ENCODE results near the gene TRIM13. TPM values are rescaled to one million over a fixed set of nuclear protein-coding genes. Genes with fewer than 3 reads are reported as not detected.

Gene TRIM13
- total and polyA plus RNA-seq, 2 of the 8 experiments (the other 6 are each of a cell fraction or from before 2014, with no cell fraction given): 21.2 to 31.5 TPM

- Histone ChIP-seq H2BK120ac (replicated peaks; ENCODE audit: low read depth, low read length) (no peak overlapping the region), H2BK20ac (ENCODE audit: low read length) (no peak overlapping the region), H3K79me1 (ENCODE audit: low read depth, low read length) (no peaks in the 10 kb centered on the region; the same call in 1 of the 2 replicates), H4K91ac (replicated peaks; ENCODE audit: insufficient read length, low read length) (no peak overlapping the region), H3K4me3 (ENCODE audit: extremely low read depth in 1 of 4, insufficient read depth in 2 of 4, low read depth in 3 of 4, low read length in 4 of 4) (no peak overlapping the region), H3K4me2 (ENCODE audit: insufficient read depth in 1 of 2, low read depth in 2 of 2, low read length in 2 of 2) (no peak overlapping the region), H4K8ac (ENCODE audit: extremely low read depth, insufficient read depth, low read length) (no peak overlapping the region), H3K27me3 (replicated peaks in 1 of 4; ENCODE audit: control insufficient read depth in 3 of 4, extremely low read depth in 1 of 4, insufficient read depth in 3 of 4, low read length in 3 of 4) (no peaks in the 10 kb centered on the region), H2BK15ac (ENCODE audit: low read length) (no peak overlapping the region), H3K9me3 (ENCODE audit: insufficient read depth in 2 of 2, low read depth in 1 of 2, low read length in 1 of 2) (no peaks in the 10 kb centered on the region), H3K36me3 (ENCODE audit: control insufficient read depth in 2 of 4, insufficient read depth in 4 of 4, low read length in 3 of 4) (no peaks in the 10 kb centered on the region; a peak in 1 of 8 replicates), H2BK12ac (ENCODE audit: low read depth, low read length) (no peak overlapping the region), H2AK5ac (ENCODE audit: low read depth, low read length) (no peak overlapping the region), H2BK5ac (ENCODE audit: low read depth, low read length) (no peak overlapping the region), H3K4ac (replicated peaks; ENCODE audit: insufficient read length, low read depth, low read length) (no peak overlapping the region), H3K9ac (replicated peaks in 1 of 4; ENCODE audit: extremely low read depth in 1 of 4, low read depth in 3 of 4, low read length in 3 of 4) (no peak overlapping the region), H3K27ac (ENCODE audit: low read depth, low read length) (no peak overlapping the region), H3K56ac (replicated peaks; ENCODE audit: insufficient read length, low read depth, low read length) (no peak overlapping the region), H3K18ac (ENCODE audit: extremely low read depth, low read length) (no peak overlapping the region), H3K14ac (ENCODE audit: insufficient read length) (no peak overlapping the region), H3K23me2 (ENCODE audit: low read depth, low read length) (no peaks in the 10 kb centered on the region), H4K20me1 (replicated peaks in 1 of 2; ENCODE audit: control insufficient read depth in 1 of 2, insufficient read depth in 2 of 2, low read length in 2 of 2) (no peaks in the 10 kb centered on the region), H2AFZ (ENCODE audit: low read length) (no peak overlapping the region), H4K5ac (ENCODE audit: insufficient read length, low read depth, low read length) (no peak overlapping the region), H3K23ac (ENCODE audit: insufficient read length) (no peak overlapping the region), H3K4me1 (replicated peaks in 1 of 4; ENCODE audit: control insufficient read depth in 3 of 4, insufficient read depth in 4 of 4, low read length in 3 of 4) (no peaks in the 10 kb centered on the region), H3K79me2 (ENCODE audit: control insufficient read depth in 1 of 2, insufficient read depth in 2 of 2, low read length in 2 of 2) (no peaks in the 10 kb centered on the region)
- no peak for DNase-seq (ENCODE audit: low read depth in 1 of 2, low spot score in 2 of 2)
- CTCF ChIA-PET (ENCODE audit: partially characterized antibody): interaction anchor here (0.5 kb wide), 1 partner anchor 27 kb away, joined by 4 read pairs; no protein-coding TSS in a partner anchor
- POLR2A ChIA-PET (ENCODE audit: partially characterized antibody): no interaction called here
- WGBS, 2 experiments (ENCODE audit: extremely low coverage in 1 of 2, insufficient coverage in 1 of 2, insufficient read length in 1 of 2, insufficient replicate concordance in 2 of 2, low coverage in 1 of 2, low lambda C conversion rate in 2 of 2, missing lambda C conversion rate in 1 of 2): 94% methylated on average over 4 of the region's 4 CpGs; no CpG with 5 or more reads in 1 of the 2 experiments
- no peak for TF ChIP-seq CBX8 (IDR thresholded peaks at IDR 0.05; ENCODE audit: borderline replicate concordance, low read depth, low read length)
- no peak for TF ChIP-seq RFX5 (IDR thresholded peaks at IDR 0.05; ENCODE audit: borderline replicate concordance, low read depth, low read length)
- TF ChIP-seq CTBP2 (IDR thresholded peaks at IDR 0.05; ENCODE audit: borderline replicate concordance, insufficient read depth, insufficient read length, low read length): no peak
- FAIRE-seq: no peak
These were observed 55.6 kb downstream of the TRIM13 start for GRCh38 chr13:50052478-50052877.
